ENCODE data around the gene ALPI.

Gene ALPI

DNA sequence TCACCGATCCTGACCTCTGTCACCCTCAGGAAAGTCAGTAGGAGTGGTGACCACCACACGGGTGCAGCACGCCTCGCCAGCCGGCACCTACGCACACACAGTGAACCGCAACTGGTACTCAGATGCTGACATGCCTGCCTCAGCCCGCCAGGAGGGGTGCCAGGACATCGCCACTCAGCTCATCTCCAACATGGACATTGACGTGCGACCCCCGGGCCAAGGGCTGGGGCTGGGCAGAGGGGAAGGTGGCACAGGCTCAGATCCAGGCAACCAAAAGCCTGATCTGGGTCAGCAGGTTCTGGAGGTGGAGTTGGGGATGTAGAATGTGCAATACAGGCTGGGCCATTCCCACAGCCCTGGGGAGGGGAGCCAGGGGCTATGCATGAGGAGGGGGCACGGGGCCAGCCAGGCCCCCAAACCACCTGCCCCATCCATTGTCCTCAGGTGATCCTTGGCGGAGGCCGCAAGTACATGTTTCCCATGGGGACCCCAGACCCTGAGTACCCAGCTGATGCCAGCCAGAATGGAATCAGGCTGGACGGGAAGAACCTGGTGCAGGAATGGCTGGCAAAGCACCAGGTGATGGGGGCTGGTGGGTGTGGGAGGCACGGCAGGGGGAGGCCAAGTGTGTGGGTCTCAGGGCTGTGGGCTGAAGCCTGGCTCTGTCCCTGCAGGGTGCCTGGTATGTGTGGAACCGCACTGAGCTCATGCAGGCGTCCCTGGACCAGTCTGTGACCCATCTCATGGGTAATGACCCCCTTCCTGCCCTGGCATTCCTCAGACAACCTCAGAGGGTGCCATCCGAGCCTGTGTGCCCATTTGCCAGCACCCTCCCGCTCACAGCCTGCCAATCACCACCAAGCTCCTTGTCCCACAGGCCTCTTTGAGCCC, 1.4 kb downstream of the ALPI start:
- Mint-ChIP-seq H3K36me3 (ENCODE audit: low read depth) (no peaks in the 10 kb centered on the region), H3K27ac (no peak overlapping the region), H3K9me3 (no peaks in the 10 kb centered on the region), H3K27me3 (peaks cover 37% of the 10 kb centered on the region), H3K4me1 (ENCODE audit: low read depth) (no peaks in the 10 kb centered on the region), H3K4me3 (no peak overlapping the region)
- intact Hi-C loops (cut with micrococcal nuclease): no loop called here

DNA sequence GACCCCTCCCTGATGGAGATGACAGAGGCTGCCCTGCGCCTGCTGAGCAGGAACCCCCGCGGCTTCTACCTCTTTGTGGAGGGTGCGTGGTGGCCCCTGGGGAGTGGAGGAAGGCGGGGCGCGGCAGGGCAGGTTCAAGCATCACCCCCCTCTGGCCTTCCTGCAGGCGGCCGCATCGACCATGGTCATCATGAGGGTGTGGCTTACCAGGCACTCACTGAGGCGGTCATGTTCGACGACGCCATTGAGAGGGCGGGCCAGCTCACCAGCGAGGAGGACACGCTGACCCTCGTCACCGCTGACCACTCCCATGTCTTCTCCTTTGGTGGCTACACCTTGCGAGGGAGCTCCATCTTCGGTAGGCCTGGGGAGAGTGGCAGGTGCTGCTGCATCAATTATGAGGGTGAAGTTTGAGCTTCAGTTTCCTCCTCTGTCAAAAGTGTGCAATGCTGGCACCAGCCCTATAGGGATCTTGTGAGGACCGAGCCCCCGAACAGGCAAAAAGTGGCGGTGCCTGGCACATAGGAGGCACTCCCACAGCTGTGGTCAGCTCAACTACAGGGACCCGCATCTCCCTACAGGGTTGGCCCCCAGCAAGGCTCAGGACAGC, 2.2 kb downstream of the ALPI start:
- no peak overlapping the region for H3K27ac Mint-ChIP-seq

DNA sequence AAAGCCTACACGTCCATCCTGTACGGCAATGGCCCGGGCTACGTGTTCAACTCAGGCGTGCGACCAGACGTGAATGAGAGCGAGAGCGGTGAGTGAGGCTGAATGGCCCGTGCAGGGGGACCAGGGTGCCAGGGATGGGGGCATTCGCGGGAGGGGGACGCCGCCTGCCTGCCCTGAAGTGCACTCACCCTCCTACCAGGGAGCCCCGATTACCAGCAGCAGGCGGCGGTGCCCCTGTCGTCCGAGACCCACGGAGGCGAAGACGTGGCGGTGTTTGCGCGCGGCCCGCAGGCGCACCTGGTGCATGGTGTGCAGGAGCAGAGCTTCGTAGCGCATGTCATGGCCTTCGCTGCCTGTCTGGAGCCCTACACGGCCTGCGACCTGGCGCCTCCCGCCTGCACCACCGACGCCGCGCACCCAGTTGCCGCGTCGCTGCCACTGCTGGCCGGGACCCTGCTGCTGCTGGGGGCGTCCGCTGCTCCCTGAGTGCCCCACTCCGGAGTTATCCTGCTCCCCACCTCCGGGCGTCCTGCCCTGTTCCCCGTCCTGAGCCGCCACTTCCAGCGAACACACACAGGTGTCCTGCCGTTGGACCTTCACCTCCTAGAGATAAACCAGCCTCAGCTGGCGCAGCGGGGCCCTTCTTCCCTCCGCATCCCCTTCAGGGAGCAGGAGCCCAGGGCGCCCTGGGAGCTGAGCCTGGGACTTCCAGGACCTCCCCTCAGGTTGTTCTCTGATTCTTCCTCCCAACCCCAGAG, 2.9 kb downstream of the ALPI start:
- Mint-ChIP-seq H3K36me3 (ENCODE audit: low read depth) (no peaks in the 10 kb centered on the region), H3K4me1 (ENCODE audit: low read depth) (no peaks in the 10 kb centered on the region), H3K9me3 (no peaks in the 10 kb centered on the region), H3K27ac (no peak overlapping the region), H3K4me3 (no peak overlapping the region), H3K27me3 (peaks cover 38% of the 10 kb centered on the region)
- intact Hi-C loops (cut with micrococcal nuclease): no loop called here

More for the DNA sequence above, 2.2 kb downstream of the ALPI start:
- Mint-ChIP-seq H3K27me3 (peaks cover 35% of the 10 kb centered on the region), H3K9me3 (no peaks in the 10 kb centered on the region), H3K4me3 (no peak overlapping the region), H3K36me3 (ENCODE audit: low read depth) (no peaks in the 10 kb centered on the region), H3K4me1 (ENCODE audit: low read depth) (no peaks in the 10 kb centered on the region)
- intact Hi-C loops (cut with micrococcal nuclease): no loop called here

- no peak overlapping the region for H3K27ac Mint-ChIP-seq
Observed at GRCh38 chr2:232459419-232460035, 3.6 kb downstream of the ALPI start.

DNA sequence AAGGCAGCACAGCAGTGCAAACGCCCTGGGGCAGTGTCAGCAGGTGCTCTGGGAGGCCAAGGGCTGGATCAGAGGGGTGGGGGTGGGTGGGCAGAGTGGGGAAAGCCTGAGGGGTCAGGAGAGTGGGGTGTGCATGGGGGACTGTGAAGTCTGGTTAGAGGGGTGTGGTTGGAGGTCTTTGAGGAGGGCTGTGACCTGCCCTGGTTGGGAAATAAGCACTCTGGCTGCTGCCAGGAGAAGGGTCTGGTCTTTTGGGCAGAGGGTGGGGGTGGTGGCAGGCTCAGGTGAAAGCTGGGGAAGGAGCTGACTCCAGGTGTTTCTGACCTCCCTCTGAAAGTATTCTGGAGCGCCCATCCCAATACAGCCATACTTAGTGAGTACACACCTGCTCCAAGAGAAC, 4.2 kb downstream of the ALPI start:
- Mint-ChIP-seq H3K27me3 (peaks cover 38% of the 10 kb centered on the region), H3K27ac (no peak overlapping the region), H3K9me3 (no peaks in the 10 kb centered on the region), H3K36me3 (ENCODE audit: low read depth) (no peaks in the 10 kb centered on the region), H3K4me1 (ENCODE audit: low read depth) (no peaks in the 10 kb centered on the region), H3K4me3 (no peak overlapping the region)
- intact Hi-C loops (cut with micrococcal nuclease): no loop called here

More at GRCh38 chr2:232459419-232460035, 3.6 kb downstream of the ALPI start:
- H3K4me1 Mint-ChIP-seq (ENCODE audit: low read depth): no peaks in the 10 kb centered on the region
- H3K27me3 Mint-ChIP-seq: peaks cover 38% of the 10 kb centered on the region
- H3K4me3 Mint-ChIP-seq: no peak overlapping the region
- intact Hi-C loops (cut with micrococcal nuclease): no loop called here
- no peaks in the 10 kb centered on the region for H3K36me3 Mint-ChIP-seq (ENCODE audit: low read depth)
- no peaks in the 10 kb centered on the region for H3K9me3 Mint-ChIP-seq

GRCh38 chr2:232463701-232464543, 8.0 kb downstream of the ALPI start:
- Mint-ChIP-seq H3K4me3 (no peak overlapping the region), H3K27ac (no peak overlapping the region)
- intact Hi-C loops (cut with micrococcal nuclease): no loop called here

GRCh38 chr2:232464544-232464885, 8.6 kb downstream of the ALPI start:
- Mint-ChIP-seq H3K27ac (no peak overlapping the region), H3K4me3 (no peak overlapping the region), H3K36me3 (ENCODE audit: low read depth) (no peaks in the 10 kb centered on the region), H3K4me1 (ENCODE audit: low read depth) (peaks cover 7% of the 10 kb centered on the region), H3K27me3 (peaks cover 30% of the 10 kb centered on the region), H3K9me3 (peaks cover 10% of the 10 kb centered on the region)
- intact Hi-C loops (cut with micrococcal nuclease): no loop called here

More at GRCh38 chr2:232463701-232464543, 8.0 kb downstream of the ALPI start:
- Mint-ChIP-seq H3K4me1 (ENCODE audit: low read depth) (peaks cover 7% of the 10 kb centered on the region), H3K36me3 (ENCODE audit: low read depth) (no peaks in the 10 kb centered on the region), H3K27me3 (peaks cover 32% of the 10 kb centered on the region), H3K9me3 (peaks cover 10% of the 10 kb centered on the region)

DNA sequence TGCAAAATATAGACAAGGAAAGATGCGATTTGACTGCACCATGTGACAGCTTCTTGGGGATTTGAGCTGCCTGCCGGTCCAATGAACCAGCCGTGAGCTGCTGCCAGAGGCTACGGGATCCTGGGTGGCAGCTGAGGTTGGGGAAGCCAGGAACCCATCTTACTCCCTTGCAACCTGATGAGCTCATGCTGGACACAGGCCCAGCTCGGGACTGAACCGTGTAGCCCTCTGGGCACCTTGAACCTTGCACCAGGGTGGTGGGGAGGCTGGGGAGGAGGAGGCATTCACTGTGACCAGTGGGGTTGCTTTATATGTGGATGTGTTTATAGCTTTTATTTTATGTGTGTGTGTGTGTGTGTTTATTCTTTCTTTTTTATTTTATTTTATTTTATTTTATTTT, 9.1 kb downstream of the ALPI start:
- Mint-ChIP-seq H3K36me3 (ENCODE audit: low read depth) (no peaks in the 10 kb centered on the region), H3K27ac (no peak overlapping the region), H3K9me3 (peaks cover 10% of the 10 kb centered on the region), H3K27me3 (peaks cover 27% of the 10 kb centered on the region), H3K4me3 (no peak overlapping the region), H3K4me1 (ENCODE audit: low read depth) (peaks cover 7% of the 10 kb centered on the region)
- intact Hi-C loops (cut with micrococcal nuclease): no loop called here

GRCh38 chr2:232466221-232466620, 10.3 kb downstream of the ALPI start:
- Mint-ChIP-seq H3K27me3 (peaks cover 31% of the 10 kb centered on the region), H3K36me3 (ENCODE audit: low read depth) (no peaks in the 10 kb centered on the region), H3K4me1 (ENCODE audit: low read depth) (peaks cover 7% of the 10 kb centered on the region), H3K9me3 (peaks cover 10% of the 10 kb centered on the region), H3K4me3 (no peak overlapping the region), H3K27ac (no peak overlapping the region)
- intact Hi-C loops (cut with micrococcal nuclease): no loop called here

DNA sequence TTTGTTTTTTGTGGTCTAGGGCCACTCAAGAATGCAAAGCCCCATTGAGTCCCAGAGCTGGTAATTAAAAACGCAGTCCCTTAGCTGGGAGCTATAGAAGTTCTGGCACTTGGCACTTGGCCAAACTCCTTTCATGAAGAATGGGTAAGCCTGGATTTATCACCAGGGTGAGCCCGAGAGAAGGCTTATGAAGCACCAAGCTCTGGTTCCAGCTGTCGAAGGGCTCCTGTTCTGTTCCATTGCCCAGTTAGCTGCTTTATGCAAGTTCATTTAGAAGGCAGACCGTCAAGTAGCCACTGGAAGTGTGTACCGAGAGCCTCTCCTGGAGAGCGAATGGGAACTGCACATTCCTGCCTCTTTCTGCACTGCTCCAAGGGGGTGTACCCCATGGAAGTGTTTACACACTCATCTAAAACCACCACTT, 17.5 kb downstream of the ALPI start:
- Mint-ChIP-seq H3K36me3 (ENCODE audit: low read depth) (no peaks in the 10 kb centered on the region), H3K27ac (no peak overlapping the region), H3K4me3 (no peak overlapping the region), H3K27me3 (peaks cover 43% of the 10 kb centered on the region), H3K4me1 (ENCODE audit: low read depth) (no peaks in the 10 kb centered on the region), H3K9me3 (peaks cover 17% of the 10 kb centered on the region)
- intact Hi-C loops (cut with micrococcal nuclease): no loop called here

DNA sequence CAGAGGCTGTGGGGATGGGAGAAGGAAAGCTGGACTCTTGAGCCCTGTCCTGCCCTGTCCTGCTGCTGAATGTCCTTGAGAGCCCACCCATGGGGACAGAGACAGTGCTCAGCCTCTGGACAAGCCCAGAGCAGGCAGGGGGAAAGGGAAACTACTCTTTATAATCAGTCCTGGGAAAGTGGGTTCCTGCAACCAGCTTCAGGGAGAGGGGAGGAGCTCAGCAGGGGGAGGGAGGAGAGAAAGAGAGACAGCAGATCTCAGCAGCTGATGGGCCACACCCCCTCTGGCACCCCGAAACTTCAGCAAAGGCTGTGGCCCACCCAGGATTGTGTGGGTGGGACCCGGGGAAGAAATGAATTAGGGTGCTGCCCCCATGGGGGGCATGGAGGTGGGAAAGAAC, 20.1 kb downstream of the ALPI start:
- Mint-ChIP-seq H3K9me3 (peaks cover 17% of the 10 kb centered on the region), H3K27me3 (peaks cover 28% of the 10 kb centered on the region), H3K4me3 (no peak overlapping the region), H3K27ac (no peak overlapping the region), H3K4me1 (ENCODE audit: low read depth) (no peaks in the 10 kb centered on the region), H3K36me3 (ENCODE audit: low read depth) (no peaks in the 10 kb centered on the region)
- intact Hi-C loops (cut with micrococcal nuclease): no loop called here

DNA sequence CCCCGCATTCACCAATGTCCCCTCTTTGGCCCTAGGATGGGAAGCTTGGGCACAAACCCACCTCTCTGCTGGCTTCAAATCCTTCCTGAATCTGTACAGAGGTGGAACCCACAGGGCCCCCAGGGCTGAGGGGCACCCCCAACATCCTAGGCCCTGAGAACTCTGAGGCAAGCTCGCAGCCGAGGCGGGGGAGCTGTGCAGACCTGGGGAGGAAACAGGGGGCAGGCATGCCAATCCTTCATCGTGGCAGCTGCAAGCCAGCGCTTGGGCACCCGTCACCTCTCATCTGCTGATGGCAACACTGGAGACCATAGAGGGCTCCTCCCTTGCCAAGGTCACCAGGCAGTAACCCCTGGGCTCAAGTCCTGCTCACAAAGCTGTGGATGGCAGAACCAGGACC, 20.8 kb downstream of the ALPI start:
- Mint-ChIP-seq H3K27me3 (peaks cover 23% of the 10 kb centered on the region), H3K36me3 (ENCODE audit: low read depth) (no peaks in the 10 kb centered on the region), H3K9me3 (peaks cover 11% of the 10 kb centered on the region), H3K27ac (no peak overlapping the region), H3K4me1 (ENCODE audit: low read depth) (no peaks in the 10 kb centered on the region), H3K4me3 (no peak overlapping the region)
- intact Hi-C loops (cut with micrococcal nuclease): no loop called here

Measured in dendritic cell treated with granulocyte-macrophage colony-stimulating factor and Interleukin-4, amounts not matched to agents 40 ng/mL and 50 ng/mL, for 4 days (primary cell).